AG04450 (cell line): Measurements from ENCODE around the gene BRIP1. TPM values are rescaled to one million over a fixed set of nuclear protein-coding genes. Genes with fewer than 3 reads are reported as not detected.

Experiments used
- CTCF ChIA-PET: fragments of 300-600, 350-600 bp; formaldehyde crosslinking; extraction: SDS; loops from one replicate; lab custom pipeline; 2022; ENCODE audit warnings: antibody characterized with exemption, inconsistent platforms; lab: Charles Lee
- POLR2A ChIA-PET: fragments of 350-600 bp; formaldehyde crosslinking; extraction: SDS; loops from one replicate; lab custom pipeline; 2021; ENCODE audit warnings: antibody characterized with exemption, inconsistent platforms; lab: Yijun Ruan, JAX
- DNase-seq: peaks from one replicate; pipeline ENCODE4 v3.0.0-alpha.2; 2011; ENCODE audit warnings: low read depth, low spot score
- H3K27ac ChIP-seq: one replicate; pipeline ENCODE4 v1.5.1; 2012; ENCODE audit warnings: low read depth, low read length, control low read depth
- H3K27me3 ChIP-seq: one replicate; pipeline ENCODE4 v1.6.0; 2012; ENCODE audit warnings: low read length; ENCODE audit not compliant: control insufficient read depth, insufficient read depth
- H3K4me3 ChIP-seq: 2 replicates; pipeline ENCODE4 v1.5.1; 2011; ENCODE audit warnings: mild to moderate bottlenecking, low read depth, low read length, control low read depth
- H3K9me3 ChIP-seq: 2 replicates; pipeline ENCODE4 v1.5.1; 2012; ENCODE audit warnings: low read length; ENCODE audit not compliant: control insufficient read depth, insufficient read depth
- polyA plus RNA-seq: library from polyadenylated mRNA; depleted of rRNA; stranded (reverse); fragments of >200 nt; gene quantifications from 2 replicates; pipeline ENCODE4 v1.2.3, GENCODE V29; 2011
- TF ChIP-seq, protein P1 (sequence below): IDR thresholded peaks from 2 replicates; pipeline ENCODE4 v1.5.1; 2011; ENCODE audit warnings: low read depth, low read length, control low read depth, inconsistent platforms

Gene BRIP1
- polyA plus RNA-seq, 1 experiment: 5.0 TPM

DNA sequence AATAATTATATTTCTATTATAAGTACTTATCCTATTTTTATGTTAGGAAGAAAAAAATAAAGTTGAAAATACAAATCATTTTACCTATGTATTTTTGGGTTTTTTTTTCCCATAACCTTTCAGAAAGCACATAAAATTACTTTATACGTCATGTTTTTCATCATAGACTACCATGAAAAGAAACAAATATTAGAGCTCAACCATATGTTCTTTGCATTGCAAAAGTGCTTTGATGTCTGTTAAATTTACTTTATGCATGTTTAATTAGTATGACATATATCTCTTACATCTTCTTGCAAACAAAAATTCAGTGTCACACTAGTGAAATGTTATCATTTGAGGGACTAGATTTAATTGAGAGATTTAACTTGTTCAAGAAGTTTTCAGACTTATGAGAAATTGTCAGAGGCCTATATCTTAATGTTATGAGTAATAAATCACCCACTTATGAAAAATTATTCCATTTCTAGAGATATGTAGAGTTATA is 24.0 kb downstream of the BRIP1 start:
- H3K9me3 ChIP-seq: no peaks in the 10 kb centered on the region
- CTCF ChIA-PET: interaction anchor here (0.5 to 2.5 kb wide), 3 partner anchors 202 to 288 kb away, joined by 3 to 23 read pairs (median 9); no protein-coding TSS in a partner anchor
- H3K4me3 ChIP-seq: no peak overlapping the region
- TF ChIP-seq, protein P1, sequence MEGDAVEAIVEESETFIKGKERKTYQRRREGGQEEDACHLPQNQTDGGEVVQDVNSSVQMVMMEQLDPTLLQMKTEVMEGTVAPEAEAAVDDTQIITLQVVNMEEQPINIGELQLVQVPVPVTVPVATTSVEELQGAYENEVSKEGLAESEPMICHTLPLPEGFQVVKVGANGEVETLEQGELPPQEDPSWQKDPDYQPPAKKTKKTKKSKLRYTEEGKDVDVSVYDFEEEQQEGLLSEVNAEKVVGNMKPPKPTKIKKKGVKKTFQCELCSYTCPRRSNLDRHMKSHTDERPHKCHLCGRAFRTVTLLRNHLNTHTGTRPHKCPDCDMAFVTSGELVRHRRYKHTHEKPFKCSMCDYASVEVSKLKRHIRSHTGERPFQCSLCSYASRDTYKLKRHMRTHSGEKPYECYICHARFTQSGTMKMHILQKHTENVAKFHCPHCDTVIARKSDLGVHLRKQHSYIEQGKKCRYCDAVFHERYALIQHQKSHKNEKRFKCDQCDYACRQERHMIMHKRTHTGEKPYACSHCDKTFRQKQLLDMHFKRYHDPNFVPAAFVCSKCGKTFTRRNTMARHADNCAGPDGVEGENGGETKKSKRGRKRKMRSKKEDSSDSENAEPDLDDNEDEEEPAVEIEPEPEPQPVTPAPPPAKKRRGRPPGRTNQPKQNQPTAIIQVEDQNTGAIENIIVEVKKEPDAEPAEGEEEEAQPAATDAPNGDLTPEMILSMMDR: no peak
- no peak overlapping the region for H3K27ac ChIP-seq
- POLR2A ChIA-PET: no interaction called here
- no peaks in the 10 kb centered on the region for H3K27me3 ChIP-seq
- no peak for DNase-seq

DNA sequence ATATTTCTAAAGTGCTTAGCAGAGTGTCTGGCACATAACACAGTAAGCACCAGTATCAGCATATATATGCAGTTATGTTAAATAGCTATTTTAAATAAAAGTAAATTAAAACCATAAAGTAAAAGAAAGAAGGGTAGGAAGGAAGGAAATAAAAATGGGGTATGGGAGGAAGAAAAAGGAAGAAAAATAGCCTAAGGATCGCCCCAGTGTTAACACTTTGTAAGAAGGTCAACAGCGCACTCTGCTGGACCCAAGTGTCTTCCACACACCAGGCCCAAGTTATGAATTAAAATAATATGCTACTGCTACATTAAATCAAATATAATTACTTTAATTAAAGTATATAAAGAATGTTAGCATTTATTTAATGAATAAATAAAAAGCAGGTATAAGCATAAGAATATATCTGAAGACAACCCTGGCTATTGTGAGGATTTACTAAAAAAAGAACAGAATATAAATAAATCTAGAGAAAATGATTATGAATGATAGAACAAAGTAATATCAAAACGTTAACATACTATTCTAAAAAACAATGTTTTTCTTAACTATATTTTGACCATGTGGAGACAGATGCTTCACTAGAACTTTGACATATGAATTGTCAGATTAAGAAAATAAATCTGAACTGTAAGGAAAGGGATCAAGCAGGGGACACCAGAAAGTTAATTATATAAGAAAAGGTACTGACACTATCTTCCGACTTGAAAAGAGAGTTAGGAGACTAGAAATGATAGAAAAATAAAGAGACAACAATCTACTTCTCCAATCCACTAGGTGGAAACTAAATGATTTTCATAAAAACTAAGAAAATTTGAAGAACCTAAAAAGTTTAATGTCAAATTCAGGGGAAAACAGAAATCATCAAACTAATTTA is 25.9 kb downstream of the BRIP1 start:
- ChIA-PET CTCF (interaction anchor here (0.5 to 2.0 kb wide), 44 partner anchors 9 to 1258 kb away, joined by 3 to 188 read pairs (median 4); no protein-coding TSS in a partner anchor), POLR2A (no interaction called here)
- peak; percentile 45 for DNase-seq
- Histone ChIP-seq H3K9me3 (no peaks in the 10 kb centered on the region), H3K27ac (no peak overlapping the region), H3K4me3 (no peak overlapping the region), H3K27me3 (no peaks in the 10 kb centered on the region)
- TF ChIP-seq, protein P1: peak; percentile 87

DNA sequence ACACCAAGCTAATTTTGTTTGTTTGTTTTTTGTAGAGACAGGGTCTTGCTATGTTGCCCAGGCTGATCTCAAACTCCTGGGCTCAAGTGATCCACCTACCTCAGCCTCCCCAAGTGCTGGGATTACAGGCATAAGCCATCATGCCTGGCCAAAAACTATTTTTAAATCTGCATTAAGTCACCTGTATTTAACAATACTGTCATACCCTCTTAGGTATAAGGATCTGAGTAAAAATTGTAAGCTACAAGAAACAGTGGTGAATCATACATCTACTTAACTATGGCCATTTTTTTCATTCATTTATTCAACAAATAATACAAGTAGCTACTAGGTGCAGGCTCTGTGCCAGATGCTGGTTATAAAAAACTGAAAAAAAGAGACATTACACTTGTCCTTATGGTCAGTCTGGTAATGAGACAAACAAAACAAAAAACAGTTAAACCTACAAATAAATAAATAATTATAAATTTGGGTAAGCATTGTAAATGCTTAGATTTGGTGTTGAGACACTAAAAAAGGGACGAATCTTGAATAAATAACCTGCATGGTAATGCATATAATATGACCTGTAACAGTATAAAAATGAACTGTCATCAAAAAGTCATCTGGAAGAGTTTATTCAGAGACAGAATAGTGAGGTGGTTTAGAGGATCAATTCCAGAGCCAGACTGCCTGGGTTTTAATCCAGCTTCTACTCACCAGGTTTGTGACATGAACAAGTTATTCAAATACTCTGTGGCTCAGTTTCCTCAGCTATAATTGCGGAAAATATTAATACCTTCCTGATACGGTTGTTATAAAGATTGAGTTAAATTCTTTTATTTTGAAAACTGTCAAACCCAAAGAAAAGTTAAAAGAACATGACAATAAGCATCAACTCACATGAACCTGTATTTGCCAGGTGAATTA is 26.8 kb downstream of the BRIP1 start:
- Histone ChIP-seq H3K9me3 (no peaks in the 10 kb centered on the region), H3K27me3 (no peaks in the 10 kb centered on the region), H3K4me3 (no peak overlapping the region), H3K27ac (no peak overlapping the region)
- DNase-seq: no peak
- TF ChIP-seq, protein P1: no peak
- ChIA-PET CTCF (interaction anchor here (0.5 to 2.0 kb wide), 47 partner anchors 9 to 1259 kb away, joined by 3 to 188 read pairs (median 5); no protein-coding TSS in a partner anchor), POLR2A (no interaction called here)

DNA sequence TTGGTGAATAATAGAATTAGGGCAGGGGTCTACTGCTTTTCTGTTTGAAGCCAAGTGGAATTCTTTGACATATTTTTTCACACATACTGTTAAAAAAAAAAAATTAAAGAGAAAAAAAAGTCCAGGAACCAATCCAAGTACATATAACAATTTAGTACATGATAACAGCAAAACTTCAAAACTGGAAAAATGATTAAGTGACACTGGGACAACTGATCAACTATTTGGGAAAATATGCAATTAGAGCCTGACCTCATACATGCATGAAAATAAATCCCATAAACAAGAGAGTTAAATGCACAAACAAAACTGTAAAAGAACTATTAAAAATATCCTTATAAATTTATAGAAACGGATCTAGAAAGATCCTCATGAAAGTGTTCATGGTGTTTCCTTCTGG is 27.7 kb downstream of the BRIP1 start:
- TF ChIP-seq, protein P1: no peak
- no peak overlapping the region for H3K4me3 ChIP-seq
- H3K27me3 ChIP-seq: no peaks in the 10 kb centered on the region
- no peak for DNase-seq
- H3K27ac ChIP-seq: no peak overlapping the region
- POLR2A ChIA-PET: no interaction called here
- CTCF ChIA-PET: interaction anchor here (1.0 to 2.0 kb wide), 3 partner anchors 114 to 422 kb away, joined by 7 to 188 read pairs (median 7); no protein-coding TSS in a partner anchor
- no peaks in the 10 kb centered on the region for H3K9me3 ChIP-seq
